NOMO-1 treated with dmso at 0.1 percent for 144 hours (cell line): ENCODE measurements around the gene CIB4.

Experiments used
- DNase-seq: peaks from one replicate; lab custom pipeline; 2025; ENCODE audit not compliant: unreplicated experiment; lab: John Stamatoyannopoulos, UW

The CIB4 gene

DNA sequence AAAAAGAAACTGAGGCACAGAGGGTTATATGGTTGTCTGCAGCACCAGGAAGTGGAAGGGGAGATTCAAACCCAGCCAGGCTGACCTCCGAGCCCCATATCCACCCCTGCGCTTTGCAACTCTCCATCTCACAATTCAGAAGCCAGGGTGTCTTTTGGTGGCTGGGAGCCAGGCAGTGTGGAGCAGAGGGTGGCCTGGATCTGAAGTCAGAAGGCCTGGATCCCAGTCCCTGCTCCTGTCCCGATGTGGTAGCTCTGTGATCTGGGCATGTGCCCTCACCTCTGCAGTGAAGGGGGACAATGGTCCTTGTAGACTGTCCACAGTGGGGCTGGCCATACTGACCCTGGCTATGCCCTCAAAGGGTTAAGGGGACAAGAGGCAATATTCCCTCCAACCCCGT, 57.0 kb downstream of the CIB4 start:
- no peak for DNase-seq

DNA sequence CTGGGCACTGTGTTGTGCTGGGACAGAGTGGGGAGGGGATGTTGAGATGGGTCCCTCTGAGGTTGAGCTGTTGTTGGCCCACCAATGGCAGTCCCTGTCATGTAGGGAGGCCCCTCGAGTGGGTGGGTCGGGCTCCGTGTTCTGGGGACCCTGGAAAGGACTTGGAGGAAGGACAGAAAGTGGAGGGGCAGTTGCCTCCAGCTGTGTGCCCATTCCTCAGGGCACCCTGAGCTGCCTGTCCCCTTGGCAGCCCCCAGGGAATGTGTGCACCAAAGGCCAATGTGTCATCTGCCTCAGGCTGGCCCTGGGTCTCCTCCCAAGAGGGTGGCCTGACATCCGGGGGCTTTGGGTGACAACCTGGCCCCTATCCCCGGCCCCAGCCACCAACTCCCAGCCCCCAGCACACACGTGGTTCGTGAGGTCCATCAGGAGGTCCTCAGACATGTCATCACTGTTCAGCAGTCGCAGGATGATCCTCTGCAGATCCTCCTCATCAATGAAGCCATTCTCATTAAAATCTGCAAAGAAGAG, 57.7 kb downstream of the CIB4 start:
- no peak for DNase-seq

GRCh38 chr2:26582890-26583289, 58.3 kb downstream of the CIB4 start:
- DNase-seq = no peak

- DNase-seq = no peak
Measured at GRCh38 chr2:26581991-26582842, 58.9 kb downstream of the CIB4 start.

GRCh38 chr2:26581266-26581990, 59.7 kb downstream of the CIB4 start:
- DNase-seq = no peak

DNA sequence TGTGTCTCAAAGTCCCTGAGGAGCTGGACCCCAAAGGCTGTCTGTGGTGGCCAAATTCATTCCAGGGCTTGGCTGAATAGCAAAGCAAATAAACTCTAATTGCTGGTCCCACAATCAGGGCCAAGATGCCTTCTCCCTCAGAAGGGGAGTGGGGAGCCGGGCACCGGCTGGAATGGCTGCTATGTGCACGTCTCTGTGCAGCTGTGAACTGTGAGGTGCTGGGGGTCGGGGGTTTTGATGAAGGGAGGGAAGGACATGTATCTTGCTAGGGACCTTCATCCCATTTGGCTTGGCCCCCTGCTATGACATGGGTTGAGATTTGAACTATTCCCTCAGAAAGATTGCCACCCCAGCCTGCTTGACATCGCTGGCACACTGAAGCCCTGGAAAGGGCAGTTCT, 60.4 kb downstream of the CIB4 start:
- no peak for DNase-seq

GRCh38 chr2:26580151-26580550, 61.0 kb downstream of the CIB4 start:
- DNase-seq = no peak

GRCh38 chr2:26579723-26580040, 61.5 kb downstream of the CIB4 start:
- DNase-seq = no peak

GRCh38 chr2:26579025-26579722, 62.0 kb downstream of the CIB4 start:
- DNase-seq = no peak

GRCh38 chr2:26578581-26578980, 62.6 kb downstream of the CIB4 start:
- no peak for DNase-seq

GRCh38 chr2:26578113-26578458, 63.1 kb downstream of the CIB4 start:
- no peak for DNase-seq

GRCh38 chr2:26577442-26578112, 63.6 kb downstream of the CIB4 start:
- DNase-seq = peak; percentile 23

- no peak for DNase-seq
Measured at GRCh38 chr2:26576565-26577441, 64.4 kb downstream of the CIB4 start.

- DNase-seq = no peak
Measured at GRCh38 chr2:26575836-26576564, 65.2 kb downstream of the CIB4 start.

- DNase-seq = no peak
Measured at GRCh38 chr2:26574900-26575560, 66.1 kb downstream of the CIB4 start.

GRCh38 chr2:26574066-26574899, 66.9 kb downstream of the CIB4 start:
- DNase-seq = no peak

GRCh38 chr2:26573241-26573925, 67.8 kb downstream of the CIB4 start:
- DNase-seq = no peak

- DNase-seq = no peak
Measured at GRCh38 chr2:26572591-26572990, 68.6 kb downstream of the CIB4 start.
